Endothelial cell (in vitro differentiated cells): ENCODE measurements around the gene CMTM8. TPM values are rescaled to one million over a fixed set of nuclear protein-coding genes. Genes with fewer than 3 reads are reported as not detected.

Experiments
- DNase-seq: peaks from one replicate; pipeline ENCODE4 v3.0.0; 2021; ENCODE audit warnings: low spot score
- H3K27ac Mint-ChIP-seq: one replicate; pipeline ENCODE4 v1.8.0; 2021; ENCODE audit warnings: mixed read lengths, inconsistent platforms; ENCODE audit not compliant: unreplicated experiment
- H3K27me3 Mint-ChIP-seq: one replicate; pipeline ENCODE4 v1.8.0; 2021; ENCODE audit warnings: mild to moderate bottlenecking, moderate library complexity, mixed read lengths, inconsistent platforms; ENCODE audit not compliant: unreplicated experiment
- H3K36me3 Mint-ChIP-seq: one replicate; pipeline ENCODE4 v1.8.0; 2021; ENCODE audit warnings: mild to moderate bottlenecking, low read depth, mixed read lengths, inconsistent platforms; ENCODE audit not compliant: unreplicated experiment
- H3K4me1 Mint-ChIP-seq: one replicate; pipeline ENCODE4 v1.8.0; 2021; ENCODE audit warnings: mild to moderate bottlenecking, mixed read lengths, inconsistent platforms; ENCODE audit not compliant: unreplicated experiment
- H3K4me3 Mint-ChIP-seq: one replicate; pipeline ENCODE4 v1.8.0; 2021; ENCODE audit warnings: mild to moderate bottlenecking, mixed read lengths, inconsistent platforms; ENCODE audit not compliant: unreplicated experiment
- H3K9me3 Mint-ChIP-seq: one replicate; pipeline ENCODE4 v1.8.0; 2021; ENCODE audit warnings: mixed read lengths, inconsistent platforms; ENCODE audit not compliant: unreplicated experiment
- total RNA-seq: library from RNA; stranded (reverse); fragmentation: NEBNext Ultra II Directional; extraction: Animal tissue kit (Norgen Biotek cat#: 25700); gene quantifications from one replicate; pipeline ENCODE4 v1.2.1, GENCODE V29; 2021; ENCODE audit not compliant: unreplicated experiment
- TF ChIP-seq, protein P1 (sequence below): fragments of 200-600 bp; sonication (generic); IDR thresholded peaks from one replicate; pipeline ENCODE4 v1.5.0; 2021; ENCODE audit warnings: antibody characterized with exemption; ENCODE audit not compliant: unreplicated experiment

The CMTM8 gene
- total RNA-seq, 1 donor from 2014 or later: 16.2 TPM

DNA sequence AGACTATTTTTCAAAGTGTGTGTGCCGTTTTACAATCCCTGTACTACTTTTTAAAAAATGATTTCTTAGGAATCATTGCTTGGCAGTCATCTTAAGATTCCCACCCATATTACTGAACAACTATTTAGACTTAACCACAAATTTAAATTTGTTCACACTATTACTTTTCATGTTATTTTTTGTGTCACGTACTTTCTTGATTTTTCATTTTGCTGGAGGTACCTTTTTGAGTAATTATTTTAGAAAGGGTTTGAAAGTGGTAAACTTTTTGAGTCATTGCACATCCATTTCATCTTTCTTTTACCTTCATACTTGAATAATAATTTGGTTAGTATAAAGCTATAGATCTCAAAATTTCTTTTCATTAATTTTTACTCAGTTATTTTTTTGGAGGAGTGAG lies 16.9 kb downstream of the CMTM8 start:
- Mint-ChIP-seq H3K27ac (no peak overlapping the region), H3K9me3 (no peaks in the 10 kb centered on the region), H3K4me1 (peaks cover 9% of the 10 kb centered on the region), H3K4me3 (no peak overlapping the region), H3K27me3 (no peaks in the 10 kb centered on the region), H3K36me3 (peaks cover 15% of the 10 kb centered on the region)
- DNase-seq: no peak
- TF ChIP-seq, protein P1, sequence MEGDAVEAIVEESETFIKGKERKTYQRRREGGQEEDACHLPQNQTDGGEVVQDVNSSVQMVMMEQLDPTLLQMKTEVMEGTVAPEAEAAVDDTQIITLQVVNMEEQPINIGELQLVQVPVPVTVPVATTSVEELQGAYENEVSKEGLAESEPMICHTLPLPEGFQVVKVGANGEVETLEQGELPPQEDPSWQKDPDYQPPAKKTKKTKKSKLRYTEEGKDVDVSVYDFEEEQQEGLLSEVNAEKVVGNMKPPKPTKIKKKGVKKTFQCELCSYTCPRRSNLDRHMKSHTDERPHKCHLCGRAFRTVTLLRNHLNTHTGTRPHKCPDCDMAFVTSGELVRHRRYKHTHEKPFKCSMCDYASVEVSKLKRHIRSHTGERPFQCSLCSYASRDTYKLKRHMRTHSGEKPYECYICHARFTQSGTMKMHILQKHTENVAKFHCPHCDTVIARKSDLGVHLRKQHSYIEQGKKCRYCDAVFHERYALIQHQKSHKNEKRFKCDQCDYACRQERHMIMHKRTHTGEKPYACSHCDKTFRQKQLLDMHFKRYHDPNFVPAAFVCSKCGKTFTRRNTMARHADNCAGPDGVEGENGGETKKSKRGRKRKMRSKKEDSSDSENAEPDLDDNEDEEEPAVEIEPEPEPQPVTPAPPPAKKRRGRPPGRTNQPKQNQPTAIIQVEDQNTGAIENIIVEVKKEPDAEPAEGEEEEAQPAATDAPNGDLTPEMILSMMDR: no peak

- TF ChIP-seq, protein P1: no peak
- Mint-ChIP-seq H3K27ac (no peak overlapping the region), H3K27me3 (no peaks in the 10 kb centered on the region), H3K36me3 (peaks cover 15% of the 10 kb centered on the region), H3K4me3 (no peak overlapping the region), H3K9me3 (no peaks in the 10 kb centered on the region), H3K4me1 (peaks cover 9% of the 10 kb centered on the region)
- DNase-seq: no peak
These were observed 17.7 kb downstream of the CMTM8 start for GRCh38 chr3:32256206-32256605.

- no peak for DNase-seq
- TF ChIP-seq, protein P1: no peak
- no peak overlapping the region for H3K4me3 Mint-ChIP-seq
- no peak overlapping the region for H3K27ac Mint-ChIP-seq
- H3K36me3 Mint-ChIP-seq: peaks cover 15% of the 10 kb centered on the region
- H3K9me3 Mint-ChIP-seq: no peaks in the 10 kb centered on the region
- peaks cover 9% of the 10 kb centered on the region for H3K4me1 Mint-ChIP-seq
- no peaks in the 10 kb centered on the region for H3K27me3 Mint-ChIP-seq
These were observed 18.6 kb downstream of the CMTM8 start for GRCh38 chr3:32257042-32257441.

DNA sequence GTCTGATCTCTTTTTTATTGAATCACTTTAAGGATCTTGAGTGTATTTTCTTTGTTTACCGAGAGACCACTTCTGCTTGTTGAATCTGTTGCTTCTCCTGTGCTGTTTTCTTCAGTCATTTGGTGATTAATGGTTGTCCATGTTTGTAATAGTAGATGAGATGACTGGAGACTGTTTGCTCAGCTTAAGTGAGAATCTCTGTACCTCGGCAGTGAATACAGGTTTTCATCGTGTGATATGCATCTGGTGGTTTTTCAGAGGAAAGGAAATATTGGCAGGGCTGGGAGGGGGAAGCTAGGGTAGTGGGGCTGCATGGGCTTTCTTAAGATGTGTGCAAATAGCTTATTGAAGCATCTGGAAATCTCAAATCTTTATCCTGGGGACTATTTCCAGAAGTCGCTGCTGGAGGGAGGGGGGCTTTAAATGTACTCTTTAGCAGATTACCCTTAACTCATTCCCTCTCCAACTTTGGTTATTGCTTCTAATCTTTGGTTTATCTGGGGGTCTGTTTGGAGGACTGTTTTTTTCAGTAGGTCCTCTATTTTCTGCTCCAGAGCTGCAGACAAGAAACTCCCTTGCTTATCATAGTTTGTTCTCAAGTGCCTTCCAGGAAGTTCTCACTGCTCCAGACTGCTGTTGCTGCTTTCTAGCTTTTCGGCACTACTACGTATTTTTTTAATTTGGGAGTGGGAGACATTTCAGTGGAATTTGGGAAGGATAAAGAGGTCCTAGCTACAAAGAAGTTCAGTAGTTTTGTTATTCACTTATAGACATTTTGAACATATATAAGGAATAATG lies 19.4 kb downstream of the CMTM8 start:
- TF ChIP-seq, protein P1: no peak
- H3K36me3 Mint-ChIP-seq: peaks cover 20% of the 10 kb centered on the region
- peaks cover 9% of the 10 kb centered on the region for H3K4me1 Mint-ChIP-seq
- H3K9me3 Mint-ChIP-seq: no peaks in the 10 kb centered on the region
- no peaks in the 10 kb centered on the region for H3K27me3 Mint-ChIP-seq
- H3K4me3 Mint-ChIP-seq: no peak overlapping the region
- DNase-seq: no peak
- peak overlapping the region; percentile 11 for H3K27ac Mint-ChIP-seq

GRCh38 chr3:32258869-32259268 lies 20.4 kb downstream of the CMTM8 start:
- H3K27ac Mint-ChIP-seq: no peak overlapping the region
- no peak for DNase-seq
- TF ChIP-seq, protein P1: no peak
- peaks cover 17% of the 10 kb centered on the region for H3K36me3 Mint-ChIP-seq
- H3K4me1 Mint-ChIP-seq: peaks cover 9% of the 10 kb centered on the region
- no peaks in the 10 kb centered on the region for H3K27me3 Mint-ChIP-seq
- no peaks in the 10 kb centered on the region for H3K9me3 Mint-ChIP-seq
- H3K4me3 Mint-ChIP-seq: no peak overlapping the region
